Measurements from ENCODE around the gene ZKSCAN4. TPM values are rescaled to one million over a fixed set of nuclear protein-coding genes. Genes with fewer than 3 reads are reported as not detected.

The ZKSCAN4 gene
- total RNA-seq, 1 donor from 2014 or later = 4.4 TPM

- Histone ChIP-seq H3K36me3 (ENCODE audit: control insufficient read depth, insufficient read depth, low read length) (no peaks in the 10 kb centered on the region), H3K27me3 (ENCODE audit: control insufficient read depth, insufficient read depth, low read length) (no peaks in the 10 kb centered on the region), H3K4me3 (ENCODE audit: low read depth, low read length) (peak within 1 kb of the TSS; percentile 68)
- TF ChIP-seq CTCF (IDR thresholded peaks at IDR 0.05; ENCODE audit: insufficient read depth, low read length, poor library complexity, severe bottlenecking) = no peak
- DNase-seq (ENCODE audit: low read depth) = peak; percentile 7
Measured at GRCh38 chr6:28281288-28282064, 29.4 kb upstream of the ZKSCAN4 start, which contains the start of gene PGBD1. PGBD1 (plus strand) TSS chr6:28281572; CDS start chr6:28283814, 2,242 bp downstream.

GRCh38 chr6:28280595-28281287 lies 28.7 kb upstream of the ZKSCAN4 start:
- no peaks in the 10 kb centered on the region for H3K36me3 ChIP-seq (ENCODE audit: control insufficient read depth, insufficient read depth, low read length)
- no peak for DNase-seq (ENCODE audit: low read depth)
- TF ChIP-seq CTCF (IDR thresholded peaks at IDR 0.05; ENCODE audit: insufficient read depth, low read length, poor library complexity, severe bottlenecking) = no peak
- no peaks in the 10 kb centered on the region for H3K27me3 ChIP-seq (ENCODE audit: control insufficient read depth, insufficient read depth, low read length)
- peak overlapping the region; percentile 68 for H3K4me3 ChIP-seq (ENCODE audit: low read depth, low read length)

GRCh38 chr6:28277746-28278145 lies 25.7 kb upstream of the ZKSCAN4 start:
- H3K27me3 ChIP-seq (ENCODE audit: control insufficient read depth, insufficient read depth, low read length) = no peaks in the 10 kb centered on the region
- no peaks in the 10 kb centered on the region for H3K36me3 ChIP-seq (ENCODE audit: control insufficient read depth, insufficient read depth, low read length)
- TF ChIP-seq CTCF (IDR thresholded peaks at IDR 0.05; ENCODE audit: insufficient read depth, low read length, poor library complexity, severe bottlenecking) = no peak
- no peak for DNase-seq (ENCODE audit: low read depth)
- no peak overlapping the region for H3K4me3 ChIP-seq (ENCODE audit: low read depth, low read length)

- no peaks in the 10 kb centered on the region for H3K36me3 ChIP-seq (ENCODE audit: control insufficient read depth, insufficient read depth, low read length)
- no peak for DNase-seq (ENCODE audit: low read depth)
- H3K4me3 ChIP-seq (ENCODE audit: low read depth, low read length) = no peak overlapping the region
- no peaks in the 10 kb centered on the region for H3K27me3 ChIP-seq (ENCODE audit: control insufficient read depth, insufficient read depth, low read length)
- no peak for TF ChIP-seq CTCF (IDR thresholded peaks at IDR 0.05; ENCODE audit: insufficient read depth, low read length, poor library complexity, severe bottlenecking)
Measured at GRCh38 chr6:28274888-28275287, 22.8 kb upstream of the ZKSCAN4 start.

- TF ChIP-seq CTCF (IDR thresholded peaks at IDR 0.05; ENCODE audit: insufficient read depth, low read length, poor library complexity, severe bottlenecking) = no peak
- Histone ChIP-seq H3K36me3 (ENCODE audit: control insufficient read depth, insufficient read depth, low read length) (no peaks in the 10 kb centered on the region), H3K27me3 (ENCODE audit: control insufficient read depth, insufficient read depth, low read length) (no peaks in the 10 kb centered on the region), H3K4me3 (ENCODE audit: low read depth, low read length) (no peak overlapping the region)
- DNase-seq (ENCODE audit: low read depth) = peak; percentile 79
Measured at GRCh38 chr6:28269492-28269891, 17.4 kb upstream of the ZKSCAN4 start.
